HG03025 (cell line): ENCODE measurements around the gene ANAPC7.
"Not testable (repeated sequence)": the region's sequence is repeated elsewhere in the genome, so short reads cannot be mapped to it uniquely, and the experiment has no call there.

Source experiments
- ATAC-seq: cut with Tn5 transposase; IDR thresholded peaks from one replicate; pipeline ENCODE4 v1.9.1; 2021; ENCODE audit warnings: mild to moderate bottlenecking, moderate library complexity; ENCODE audit not compliant: unreplicated experiment, low FRiP score

ANAPC7 gene, protein sequence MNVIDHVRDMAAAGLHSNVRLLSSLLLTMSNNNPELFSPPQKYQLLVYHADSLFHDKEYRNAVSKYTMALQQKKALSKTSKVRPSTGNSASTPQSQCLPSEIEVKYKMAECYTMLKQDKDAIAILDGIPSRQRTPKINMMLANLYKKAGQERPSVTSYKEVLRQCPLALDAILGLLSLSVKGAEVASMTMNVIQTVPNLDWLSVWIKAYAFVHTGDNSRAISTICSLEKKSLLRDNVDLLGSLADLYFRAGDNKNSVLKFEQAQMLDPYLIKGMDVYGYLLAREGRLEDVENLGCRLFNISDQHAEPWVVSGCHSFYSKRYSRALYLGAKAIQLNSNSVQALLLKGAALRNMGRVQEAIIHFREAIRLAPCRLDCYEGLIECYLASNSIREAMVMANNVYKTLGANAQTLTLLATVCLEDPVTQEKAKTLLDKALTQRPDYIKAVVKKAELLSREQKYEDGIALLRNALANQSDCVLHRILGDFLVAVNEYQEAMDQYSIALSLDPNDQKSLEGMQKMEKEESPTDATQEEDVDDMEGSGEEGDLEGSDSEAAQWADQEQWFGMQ

GRCh38 chr12:110403146-110403975 is at the start of gene ANAPC7:
TSS of gene ANAPC7 (minus strand) at chr12:110403708. CDS start at chr12:110403627, 81 bp downstream.
- ATAC-seq = peak; percentile 67

DNA sequence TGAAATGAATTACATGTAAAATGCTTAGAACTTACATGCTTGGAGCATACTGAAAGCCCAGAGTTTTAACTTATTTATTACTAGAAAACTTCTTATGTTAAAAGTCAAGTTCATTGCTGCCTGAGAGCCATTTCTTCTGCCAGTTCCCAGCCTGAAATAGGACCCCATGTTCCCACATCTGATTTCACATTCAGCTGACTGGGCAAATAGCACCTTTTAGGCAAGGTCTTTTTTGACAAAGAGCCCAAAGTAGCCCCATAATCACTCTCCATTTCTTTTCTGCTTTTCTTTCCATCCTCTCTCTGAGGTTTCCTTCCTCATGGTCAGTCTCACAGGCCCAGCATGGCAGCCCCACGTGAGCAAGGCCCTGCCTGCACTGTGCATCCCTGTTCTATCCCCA is 47.8 kb upstream of the ANAPC7 start:
- ATAC-seq = no peak

- peak; percentile 81 for ATAC-seq
Observed at GRCh38 chr12:110449799-110450497, 46.4 kb upstream of the ANAPC7 start, which contains the start of gene ARPC3. TSS of gene ARPC3 (minus strand) at chr12:110450337. CDS start at chr12:110450260, 77 bp downstream.

GRCh38 chr12:110444455-110444854 is 40.9 kb upstream of the ANAPC7 start:
- no peak for ATAC-seq

DNA sequence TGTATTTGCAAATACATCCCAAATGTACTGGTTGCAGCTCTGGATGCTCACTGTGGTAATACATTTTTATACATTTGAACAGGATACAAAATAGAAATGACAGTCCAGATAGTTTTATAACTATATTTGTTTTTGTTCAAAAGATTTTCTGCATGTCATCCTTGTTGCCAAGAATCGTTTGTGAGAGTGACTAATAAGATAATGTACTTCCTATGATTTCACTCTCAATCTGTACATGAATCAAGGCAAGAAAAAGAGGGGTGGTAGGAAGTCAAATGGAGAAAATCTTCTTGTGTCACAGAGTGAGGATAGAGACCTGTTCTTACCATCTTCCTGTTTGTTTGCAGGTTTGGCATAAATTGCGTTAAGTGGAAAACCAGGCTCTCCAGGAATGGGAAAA is 32.7 kb upstream of the ANAPC7 start:
- no peak for ATAC-seq

DNA sequence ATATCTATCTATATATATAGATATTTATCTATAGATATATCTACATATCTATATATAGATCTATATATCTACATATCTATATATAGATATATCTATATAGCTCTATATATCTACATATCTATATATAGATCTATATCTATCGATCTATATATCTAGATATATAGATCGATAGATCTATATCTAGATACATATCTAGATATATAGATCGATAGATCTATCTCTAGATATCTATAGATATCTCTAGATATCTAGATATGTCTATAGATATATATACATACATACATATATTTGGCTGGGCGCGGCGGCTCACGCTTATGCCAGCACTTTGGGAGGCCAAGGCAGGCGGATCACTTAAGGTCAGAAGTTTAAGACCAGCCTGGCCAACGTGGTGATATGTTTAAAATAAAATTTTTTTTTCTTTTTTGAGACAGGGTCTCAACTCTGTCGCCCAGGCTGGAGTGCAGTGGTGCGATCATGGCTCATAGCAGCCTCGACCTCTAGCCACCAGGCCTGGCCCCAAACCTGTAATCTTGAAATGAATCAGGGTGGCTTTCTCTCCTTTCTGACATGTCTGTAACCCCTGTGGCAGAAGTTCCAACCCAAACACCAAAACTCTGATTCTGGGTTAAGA is 28.6 kb upstream of the ANAPC7 start:
- no peak for ATAC-seq

GRCh38 chr12:110429676-110430075 is 26.2 kb upstream of the ANAPC7 start:
- ATAC-seq = not testable (repeated sequence)

DNA sequence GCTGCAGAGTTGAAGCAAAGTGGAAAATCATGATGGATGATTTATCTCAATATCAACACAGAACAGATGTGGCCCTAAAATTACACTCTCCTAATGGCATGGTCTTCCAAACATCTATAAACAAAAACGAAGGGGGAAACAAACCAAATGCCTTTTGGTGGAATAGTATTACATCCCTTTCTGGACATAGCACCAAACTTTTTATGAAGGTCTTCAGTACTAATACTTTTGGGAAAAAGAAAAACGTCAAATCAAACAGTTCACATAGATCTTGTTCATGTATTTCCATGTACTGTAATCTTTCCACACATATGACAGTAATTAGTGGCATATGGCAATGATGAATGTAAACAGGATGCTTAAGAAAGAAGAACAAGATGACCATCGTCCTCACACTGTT is 22.9 kb upstream of the ANAPC7 start:
- ATAC-seq = no peak

DNA sequence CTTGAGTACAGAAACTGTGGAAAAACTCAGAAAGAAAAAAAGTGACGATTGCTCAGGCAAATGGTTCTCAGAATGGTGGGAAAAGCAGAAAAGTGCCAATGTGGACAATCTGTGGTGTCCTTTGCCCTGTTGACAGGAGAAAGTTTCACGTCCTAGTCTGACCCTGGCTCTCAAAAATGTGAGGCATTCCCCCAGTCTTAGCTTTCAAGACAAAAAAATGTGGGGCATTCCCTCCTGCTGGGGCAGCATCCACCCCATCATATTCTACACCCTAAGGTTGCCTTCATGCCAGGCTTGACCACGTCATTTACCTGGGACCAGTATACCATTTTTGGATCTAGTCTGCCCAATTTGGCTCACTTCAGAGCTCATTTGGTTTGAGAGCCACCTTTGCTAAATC is 20.7 kb upstream of the ANAPC7 start:
- no peak for ATAC-seq

- ATAC-seq = no peak
Observed at GRCh38 chr12:110421701-110422100, 18.2 kb upstream of the ANAPC7 start.

GRCh38 chr12:110421159-110421661 is 17.7 kb upstream of the ANAPC7 start:
- no peak for ATAC-seq

GRCh38 chr12:110420644-110421043 is 17.1 kb upstream of the ANAPC7 start:
- not testable (repeated sequence) for ATAC-seq

GRCh38 chr12:110417113-110417512 is 13.6 kb upstream of the ANAPC7 start:
- ATAC-seq = not testable (repeated sequence)

GRCh38 chr12:110410086-110410485 is 6.6 kb upstream of the ANAPC7 start:
- not testable (repeated sequence) for ATAC-seq

DNA sequence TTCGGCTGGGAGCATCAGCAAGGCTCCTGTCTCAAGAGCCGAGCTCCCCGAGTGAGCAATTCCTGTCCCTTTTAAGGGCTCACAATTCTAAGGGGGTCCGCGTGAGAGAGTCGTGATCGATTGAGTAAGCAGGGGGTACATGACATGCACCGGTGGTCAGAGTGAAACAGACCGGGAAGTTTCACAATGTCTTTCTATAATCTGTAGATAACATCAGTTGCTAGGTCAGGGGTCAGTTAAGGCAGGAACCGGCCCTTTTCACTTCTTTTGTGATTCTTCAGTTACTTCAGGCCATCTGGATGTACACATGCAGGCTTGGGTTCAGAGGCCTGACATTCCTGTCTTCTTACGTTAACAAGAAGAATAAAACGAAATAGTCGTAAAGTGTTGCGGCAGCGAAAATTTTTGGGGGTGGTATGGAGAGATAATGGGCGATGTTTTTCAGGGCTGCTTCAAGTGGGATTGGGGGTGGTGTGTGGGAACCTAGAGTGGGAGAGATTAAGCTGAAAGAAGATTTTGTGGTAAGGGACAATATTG is 1.7 kb upstream of the ANAPC7 start:
- ATAC-seq = not testable (repeated sequence)

- ATAC-seq = no peak
Observed at GRCh38 chr12:110403976-110404682, 621 bp upstream of the ANAPC7 start.

DNA sequence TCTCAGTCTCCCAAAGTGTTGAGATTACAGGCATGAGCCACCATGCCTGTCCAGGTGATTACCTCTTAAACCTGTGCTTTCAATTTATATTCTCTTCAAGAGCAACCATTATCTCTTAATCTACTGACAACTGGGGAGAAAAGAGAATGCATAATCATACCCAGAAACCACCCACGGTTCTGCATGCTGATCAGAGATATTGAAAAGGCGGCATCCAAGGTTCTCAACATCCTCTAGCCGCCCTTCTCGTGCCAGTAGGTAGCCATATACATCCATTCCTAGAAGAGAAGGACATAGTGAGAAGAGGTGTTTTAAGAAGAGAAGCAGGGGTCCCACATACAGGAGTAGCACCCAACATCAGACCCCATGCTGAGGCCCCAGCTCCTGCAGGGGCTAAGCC is 20.8 kb downstream of the ANAPC7 start:
- ATAC-seq = no peak

DNA sequence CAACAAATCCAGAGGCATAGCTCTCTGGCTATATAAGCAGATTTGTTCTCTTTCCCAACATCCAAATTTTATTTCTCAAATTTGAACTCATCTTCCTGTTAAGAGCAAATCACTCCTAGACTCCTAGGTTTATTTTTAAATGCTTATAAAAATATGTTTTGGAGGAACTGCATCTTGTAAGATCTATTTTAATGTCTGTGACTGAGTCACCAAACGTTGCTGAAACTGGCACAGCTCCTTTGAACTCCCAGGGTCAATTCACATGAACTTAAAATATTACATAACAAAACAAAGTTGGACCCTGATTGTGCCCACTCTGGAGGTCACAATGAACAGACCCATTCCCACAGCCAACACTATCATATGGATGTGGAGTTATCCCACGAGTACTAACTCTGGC is 23.9 kb downstream of the ANAPC7 start:
- no peak for ATAC-seq

GRCh38 chr12:110379197-110379596 is 24.3 kb downstream of the ANAPC7 start:
- ATAC-seq = no peak
